Cerebellar nuclear complex (tissue), 1 donor: ENCODE measurements around the gene PEPD.

ENCODE experiments used
- DNase-seq, 2 experiments: peaks; one replicate each; lab custom pipeline; 2025; lab: John Stamatoyannopoulos, UW

Gene PEPD

GRCh38 chr19:33422369-33423180 lies 99.0 kb downstream of the PEPD start:
- no peak for DNase-seq

- DNase-seq = no peak
Observed at GRCh38 chr19:33421368-33421767, 100.2 kb downstream of the PEPD start.

- no peak for DNase-seq
Observed at GRCh38 chr19:33420821-33421220, 100.8 kb downstream of the PEPD start.

- peak in 1 of 2 experiments; percentile 7 for DNase-seq
Observed at GRCh38 chr19:33419788-33420130, 101.8 kb downstream of the PEPD start.

GRCh38 chr19:33418871-33419787 lies 102.5 kb downstream of the PEPD start:
- no peak for DNase-seq

GRCh38 chr19:33418461-33418860 lies 103.1 kb downstream of the PEPD start:
- no peak for DNase-seq

GRCh38 chr19:33417751-33418150 lies 103.8 kb downstream of the PEPD start:
- no peak for DNase-seq

GRCh38 chr19:33416307-33417215 lies 105.0 kb downstream of the PEPD start:
- no peak for DNase-seq

GRCh38 chr19:33414667-33415605 lies 106.7 kb downstream of the PEPD start:
- DNase-seq = no peak

GRCh38 chr19:33413868-33414666 lies 107.5 kb downstream of the PEPD start:
- DNase-seq = no peak

- DNase-seq = no peak
Observed at GRCh38 chr19:33413426-33413725, 108.2 kb downstream of the PEPD start.

GRCh38 chr19:33412601-33413425 lies 108.8 kb downstream of the PEPD start:
- no peak for DNase-seq

- no peak for DNase-seq
Observed at GRCh38 chr19:33411621-33412180, 109.9 kb downstream of the PEPD start.

GRCh38 chr19:33410915-33411401 lies 110.6 kb downstream of the PEPD start:
- DNase-seq = no peak

- no peak for DNase-seq
Observed at GRCh38 chr19:33409906-33410685, 111.5 kb downstream of the PEPD start.

GRCh38 chr19:33408538-33409434 lies 112.8 kb downstream of the PEPD start:
- DNase-seq = no peak

- DNase-seq = no peak
Observed at GRCh38 chr19:33408116-33408515, 113.5 kb downstream of the PEPD start.
